IMR-90 (cell line): ENCODE data around the gene DOK3.

Experiments used
- POLR2A ChIP-seq: IDR thresholded peaks from 2 replicates; pipeline ENCODE4 v1.6.1; 2012; ENCODE audit warnings: mild to moderate bottlenecking, low read depth, low read length
- TF ChIP-seq, protein P1 (sequence below): fragments of 150-350 bp; IDR thresholded peaks from 2 replicates; pipeline ENCODE4 v1.6.1; 2017; ENCODE audit warnings: mild to moderate bottlenecking, antibody characterized with exemption, low read length, low read depth

DNA sequence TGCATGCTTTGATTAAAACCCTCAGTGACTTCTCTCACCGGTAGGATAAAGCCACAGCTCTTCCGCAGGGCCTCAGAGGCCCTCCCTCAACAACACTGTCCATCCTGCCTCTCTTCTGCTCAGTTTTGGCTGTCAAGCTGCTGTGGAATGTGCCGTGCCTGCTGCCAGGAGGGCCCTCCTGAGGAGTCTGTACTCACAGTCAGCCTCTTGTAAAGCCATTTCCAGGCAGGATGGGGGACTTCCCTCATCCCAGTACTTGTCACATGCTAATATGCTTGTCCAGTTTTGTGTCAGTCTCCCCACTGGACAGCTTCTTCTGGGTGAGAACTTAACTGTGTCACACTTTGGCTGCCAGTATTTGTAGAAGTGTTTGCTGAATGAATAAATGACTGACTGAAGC lies 21.0 kb upstream of the DOK3 start:
- no peak for TF ChIP-seq POLR2A
- TF ChIP-seq, protein P1, sequence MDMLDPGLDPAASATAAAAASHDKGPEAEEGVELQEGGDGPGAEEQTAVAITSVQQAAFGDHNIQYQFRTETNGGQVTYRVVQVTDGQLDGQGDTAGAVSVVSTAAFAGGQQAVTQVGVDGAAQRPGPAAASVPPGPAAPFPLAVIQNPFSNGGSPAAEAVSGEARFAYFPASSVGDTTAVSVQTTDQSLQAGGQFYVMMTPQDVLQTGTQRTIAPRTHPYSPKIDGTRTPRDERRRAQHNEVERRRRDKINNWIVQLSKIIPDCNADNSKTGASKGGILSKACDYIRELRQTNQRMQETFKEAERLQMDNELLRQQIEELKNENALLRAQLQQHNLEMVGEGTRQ: no peak
